K562 (cell line): ENCODE results near the gene HPD. TPM values are rescaled to one million over a fixed set of nuclear protein-coding genes. Genes with fewer than 3 reads are reported as not detected.

ENCODE experiments used
- BRD9 ChIP-seq: fragments of 450-650 bp; IDR thresholded peaks from 2 replicates; pipeline ENCODE4 v1.6.1; 2018; ENCODE audit warnings: low read depth; ENCODE audit not compliant: partially characterized antibody
- CREM ChIP-seq: IDR thresholded peaks from 2 replicates; pipeline ENCODE4 v1.6.1; 2014; ENCODE audit warnings: antibody characterized with exemption, low read depth
- DNMT1 ChIP-seq: fragments of 450-650 bp; IDR thresholded peaks from 2 replicates; pipeline ENCODE4 v1.6.1; 2016; ENCODE audit warnings: antibody characterized with exemption, mild to moderate bottlenecking
- GTF2F1 ChIP-seq: IDR thresholded peaks from 2 replicates; pipeline ENCODE4 v1.6.1; 2011; ENCODE audit warnings: low read depth, low read length, improper control_type of control experiment
- KLF16 ChIP-seq: IDR thresholded peaks from 2 replicates; pipeline ENCODE4 v1.6.1; 2016; ENCODE audit warnings: antibody characterized with exemption
- MTA1 ChIP-seq: fragments of 450-650 bp; IDR thresholded peaks from 2 replicates; pipeline ENCODE4 v1.6.1; 2017; ENCODE audit warnings: borderline replicate concordance
- MYC ChIP-seq, 2 experiments: fragments of 250-450 bp in 1 of 2; sonication (Bioruptor Pico) in 1 of 2; IDR thresholded peaks; 2 replicates each; pipeline versions ENCODE4 v1.5.1 to v1.6.1; 2012 to 2021; ENCODE audit warnings: low read depth in 2 of 2, borderline replicate concordance in 1 of 2, improper control_type of control experiment in 1 of 2, low read length in 1 of 2, mild to moderate bottlenecking in 1 of 2, moderate library complexity in 1 of 2
- NFATC3 ChIP-seq: fragments of 450-650 bp; IDR thresholded peaks from 2 replicates; pipeline ENCODE4 v1.6.1; 2017; ENCODE audit warnings: mild to moderate bottlenecking
- NR3C1 ChIP-seq: sonication (generic); formaldehyde crosslinking; IDR thresholded peaks from 2 replicates; pipeline ENCODE4 v1.8.1; 2022; ENCODE audit warnings: missing genetic modification reagents
- PML ChIP-seq: IDR thresholded peaks from 2 replicates; pipeline ENCODE4 v1.6.1; 2012; ENCODE audit warnings: low read length, inconsistent platforms
- SMC3 ChIP-seq: conservative IDR thresholded peaks from 2 replicates; pipeline ENCODE4 v1.6.1; 2011; ENCODE audit warnings: low read depth, low read length, improper control_type of control experiment; ENCODE audit not compliant: insufficient read depth
- TCF7L2 ChIP-seq: fragments of 150-350 bp; IDR thresholded peaks from 2 replicates; pipeline ENCODE4 v1.6.1; 2016; ENCODE audit warnings: low read depth, mild to moderate bottlenecking, low read length, moderate library complexity
- TEAD4 ChIP-seq, 2 experiments: sonication (generic) in 1 of 2; formaldehyde crosslinking in 1 of 2; IDR thresholded peaks; 2 replicates each; pipeline versions ENCODE4 v1.6.1 to v1.8.0; 2012 to 2022; ENCODE audit warnings: borderline replicate concordance in 1 of 2, inconsistent platforms in 1 of 2, low read length in 1 of 2, mild to moderate bottlenecking in 1 of 2, missing genetic modification reagents in 1 of 2
- ZEB2 ChIP-seq: fragments of 450-650 bp; IDR thresholded peaks from 2 replicates; pipeline ENCODE4 v1.6.1; 2016
- ZNF212 ChIP-seq: fragments of 450-650 bp; formaldehyde crosslinking; IDR thresholded peaks from 2 replicates; pipeline ENCODE4 v1.4.0; 2020; ENCODE audit warnings: mild to moderate bottlenecking
- ZNF274 ChIP-seq: IDR thresholded peaks from 2 replicates; pipeline ENCODE4 v1.6.1; 2011; ENCODE audit warnings: low read depth, mild to moderate bottlenecking, low read length, moderate library complexity, borderline replicate concordance
- ZNF79 ChIP-seq: fragments of 250-450 bp; sonication (Bioruptor Pico); IDR thresholded peaks from 2 replicates; pipeline ENCODE4 v1.4.0; 2020; ENCODE audit warnings: low read depth, mild to moderate bottlenecking, moderate library complexity
- polyA plus RNA-seq, 8 experiments: library from polyadenylated mRNA; depleted of rRNA in 4 of 8; stranded (reverse) in 5 of 8; unstranded in 3 of 8; fragments of >200 nt; fragmentation: Nextera tagmentation in 2 of 8; fragmentation: Illumina TruSeq in 1 of 8; extraction: Ambion mirVana in 2 of 8; extraction: Trizol in 1 of 8; gene quantifications; 2 replicates each; pipeline versions ENCODE4 v1.2.1 to v1.2.3, GENCODE V29; 2011 to 2014; ENCODE audit warnings: inconsistent platforms in 1 of 8, missing spikeins in 1 of 8
- total RNA-seq, 7 experiments: library from RNA; depleted of rRNA in 6 of 7; stranded (reverse); fragments of >200 nt in 6 of 7; fragmentation: Illumina TruSeq in 2 of 7; extraction: Trizol in 2 of 7; gene quantifications; 2 replicates each; pipeline versions ENCODE4 v1.2.1 to v1.2.3, GENCODE V29; 2011 to 2021; ENCODE audit warnings: low replicate concordance in 1 of 7
- TF ChIP-seq, protein P1 (sequence below): fragments of 450-650 bp; conservative IDR thresholded peaks from 2 replicates; pipeline ENCODE4 v1.6.1; 2016; ENCODE audit warnings: missing genetic modification characterization, low read depth, mild to moderate bottlenecking, control low read depth, missing compliant biosample characterization
- TF ChIP-seq, protein P2 (sequence below), 2 experiments: fragments of 450-650 bp; IDR thresholded peaks; 2 replicates each; pipeline ENCODE4 v1.6.1; 2016; ENCODE audit warnings: mild to moderate bottlenecking in 2 of 2, borderline replicate concordance in 1 of 2, low read depth in 1 of 2, moderate library complexity in 1 of 2

Gene HPD
- total and polyA plus RNA-seq, 9 of the 15 experiments (the other 6 are each of a cell fraction or from before 2014, with no cell fraction given), result 0.06 to 0.29 (median 0.07) TPM; not detected in 4

DNA sequence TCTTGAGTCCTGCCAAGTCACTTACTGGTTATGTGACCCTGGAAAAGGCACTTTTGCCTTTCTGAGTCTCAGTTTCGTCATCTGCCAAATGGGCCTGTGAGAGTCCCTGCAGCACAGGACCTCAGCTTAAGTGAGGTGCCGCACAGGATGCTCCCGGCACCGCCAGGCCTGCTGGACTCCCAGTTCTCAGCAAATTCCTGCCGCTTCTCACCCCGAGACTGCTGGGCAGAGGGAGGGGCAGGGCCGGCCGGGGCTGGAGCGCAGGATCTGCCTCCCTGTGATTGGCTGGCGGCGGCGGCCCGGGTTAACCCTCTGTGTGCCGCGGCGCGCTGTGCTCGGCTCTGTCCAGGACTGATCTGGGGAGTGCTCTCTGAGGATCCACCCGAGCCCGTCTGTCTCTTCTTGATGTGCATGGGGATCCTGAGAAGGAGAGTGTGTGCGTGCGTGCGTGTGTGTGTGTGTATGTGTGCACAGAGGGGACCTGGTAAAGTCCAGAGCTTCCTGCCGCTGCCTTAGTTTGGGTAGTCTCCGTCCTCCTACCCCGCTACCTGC is 46.3 kb downstream of the HPD start (continued):
- TF ChIP-seq, protein P1, sequence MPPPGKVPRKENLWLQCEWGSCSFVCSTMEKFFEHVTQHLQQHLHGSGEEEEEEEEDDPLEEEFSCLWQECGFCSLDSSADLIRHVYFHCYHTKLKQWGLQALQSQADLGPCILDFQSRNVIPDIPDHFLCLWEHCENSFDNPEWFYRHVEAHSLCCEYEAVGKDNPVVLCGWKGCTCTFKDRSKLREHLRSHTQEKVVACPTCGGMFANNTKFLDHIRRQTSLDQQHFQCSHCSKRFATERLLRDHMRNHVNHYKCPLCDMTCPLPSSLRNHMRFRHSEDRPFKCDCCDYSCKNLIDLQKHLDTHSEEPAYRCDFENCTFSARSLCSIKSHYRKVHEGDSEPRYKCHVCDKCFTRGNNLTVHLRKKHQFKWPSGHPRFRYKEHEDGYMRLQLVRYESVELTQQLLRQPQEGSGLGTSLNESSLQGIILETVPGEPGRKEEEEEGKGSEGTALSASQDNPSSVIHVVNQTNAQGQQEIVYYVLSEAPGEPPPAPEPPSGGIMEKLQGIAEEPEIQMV (tag), result no peak
- no peak for TF ChIP-seq KLF16
- TF ChIP-seq MTA1, result no peak
- TF ChIP-seq NR3C1, result no peak
- TF ChIP-seq TCF7L2, result no peak
- TF ChIP-seq CREM, result no peak
- TF ChIP-seq SMC3, result no peak
- TF ChIP-seq BRD9, result peak; percentile 47
- TF ChIP-seq MYC (IDR thresholded peaks at IDR 0.05; ENCODE audit: low read depth, low read length), result no peak
- peak; percentile 27; the same call in 1 of the 2 replicates for TF ChIP-seq MYC (CRISPR knock-in tag; IDR thresholded peaks at IDR 0.05; ENCODE audit: borderline replicate concordance, low read depth)
- TF ChIP-seq ZNF274, result no peak
- no peak for TF ChIP-seq NFATC3
- no peak for TF ChIP-seq ZEB2
- TF ChIP-seq DNMT1, result no peak
- TF ChIP-seq GTF2F1, result no peak
- peak; percentile 43 for TF ChIP-seq TEAD4 (IDR thresholded peaks at IDR 0.05; ENCODE audit: low read length)
- no peak for TF ChIP-seq TEAD4 (CRISPR knock-in tag; IDR thresholded peaks at IDR 0.05; ENCODE audit: borderline replicate concordance)
- TF ChIP-seq ZNF79 (CRISPR knock-in tag), result no peak
- TF ChIP-seq, protein P2, sequence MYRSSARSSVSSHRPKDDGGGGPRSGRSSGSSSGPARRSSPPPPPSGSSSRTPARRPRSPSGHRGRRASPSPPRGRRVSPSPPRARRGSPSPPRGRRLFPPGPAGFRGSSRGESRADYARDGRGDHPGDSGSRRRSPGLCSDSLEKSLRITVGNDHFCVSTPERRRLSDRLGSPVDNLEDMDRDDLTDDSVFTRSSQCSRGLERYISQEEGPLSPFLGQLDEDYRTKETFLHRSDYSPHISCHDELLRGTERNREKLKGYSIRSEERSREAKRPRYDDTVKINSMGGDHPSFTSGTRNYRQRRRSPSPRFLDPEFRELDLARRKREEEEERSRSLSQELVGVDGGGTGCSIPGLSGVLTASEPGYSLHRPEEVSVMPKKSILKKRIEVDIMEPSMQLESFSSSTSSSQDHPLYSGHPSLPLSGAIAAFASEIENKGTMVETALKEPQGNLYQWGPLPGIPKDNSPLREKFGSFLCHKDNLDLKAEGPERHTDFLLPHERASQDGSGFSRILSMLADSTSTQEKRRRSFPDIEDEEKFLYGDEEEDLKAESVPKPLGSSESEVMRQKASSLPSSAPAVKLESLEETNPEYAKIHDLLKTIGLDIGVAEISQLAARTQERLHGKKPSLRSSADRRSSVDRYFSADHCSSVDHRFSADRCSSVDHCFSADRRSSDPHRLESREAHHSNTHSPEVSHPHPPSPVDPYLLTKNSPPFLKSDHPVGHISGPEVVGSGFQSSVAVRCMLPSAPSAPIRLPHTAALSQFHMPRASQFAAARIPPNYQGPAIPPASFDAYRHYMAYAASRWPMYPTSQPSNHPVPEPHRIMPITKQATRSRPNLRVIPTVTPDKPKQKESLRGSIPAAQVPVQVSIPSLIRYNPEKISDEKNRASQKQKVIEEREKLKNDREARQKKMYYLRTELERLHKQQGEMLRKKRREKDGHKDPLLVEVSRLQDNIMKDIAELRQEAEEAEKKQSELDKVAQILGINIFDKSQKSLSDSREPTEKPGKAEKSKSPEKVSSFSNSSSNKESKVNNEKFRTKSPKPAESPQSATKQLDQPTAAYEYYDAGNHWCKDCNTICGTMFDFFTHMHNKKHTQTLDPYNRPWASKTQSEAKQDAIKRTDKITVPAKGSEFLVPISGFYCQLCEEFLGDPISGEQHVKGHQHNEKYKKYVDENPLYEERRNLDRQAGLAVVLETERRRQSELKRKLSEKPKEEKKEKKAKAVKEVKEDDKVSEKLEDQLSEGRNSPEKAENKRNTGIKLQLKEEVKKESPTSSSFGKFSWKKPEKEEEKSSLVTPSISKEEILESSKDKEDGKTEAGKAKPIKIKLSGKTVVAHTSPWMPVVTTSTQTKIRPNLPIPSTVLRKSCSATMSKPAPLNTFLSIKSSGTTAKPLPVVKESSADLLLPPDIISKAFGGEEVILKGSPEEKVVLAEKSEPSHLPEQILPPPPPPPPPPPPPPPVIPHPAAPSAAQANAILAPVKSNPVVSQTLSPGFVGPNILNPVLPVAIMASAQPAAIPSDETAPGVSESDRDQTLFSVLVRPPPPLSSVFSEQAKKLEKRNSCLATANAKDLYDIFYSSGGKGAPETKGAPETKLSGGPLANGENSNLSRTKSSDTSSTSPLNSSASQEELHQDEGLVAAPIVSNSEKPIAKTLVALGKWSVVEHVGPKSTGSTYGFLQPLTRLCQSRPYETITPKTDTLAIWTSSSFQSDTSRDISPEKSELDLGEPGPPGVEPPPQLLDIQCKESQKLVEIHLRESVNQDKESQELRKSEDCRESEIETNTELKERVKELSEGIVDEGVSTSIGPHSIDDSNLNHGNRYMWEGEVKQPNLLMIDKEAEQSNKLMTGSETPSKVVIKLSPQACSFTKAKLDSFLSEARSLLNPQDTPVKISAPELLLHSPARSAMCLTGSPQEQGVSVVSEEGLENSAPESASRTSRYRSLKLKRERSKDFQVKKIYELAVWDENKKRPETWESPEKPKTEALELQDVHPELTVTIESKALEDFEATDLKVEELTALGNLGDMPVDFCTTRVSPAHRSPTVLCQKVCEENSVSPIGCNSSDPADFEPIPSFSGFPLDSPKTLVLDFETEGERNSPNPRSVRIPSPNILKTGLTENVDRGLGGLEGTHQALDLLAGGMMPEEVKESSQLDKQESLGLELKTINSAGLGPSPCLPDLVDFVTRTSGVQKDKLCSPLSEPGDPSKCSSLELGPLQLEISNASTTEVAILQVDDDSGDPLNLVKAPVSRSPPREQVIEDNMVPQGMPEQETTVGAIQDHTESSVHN (IDR thresholded peaks at IDR 0.05; ENCODE audit: borderline replicate concordance in 1 of 2, low read depth in 1 of 2), result no peak
- no peak for TF ChIP-seq ZNF212 (CRISPR knock-in tag)
- TF ChIP-seq PML, result no peak
